GM11168 (cell line): ENCODE data around the gene MAP3K19.
"Not testable (repeated sequence)": the region's sequence is repeated elsewhere in the genome, so short reads cannot be mapped to it uniquely, and the experiment has no call there.

ENCODE experiments used
- in situ Hi-C: fragments of 300-500 bp; cut with MboI; formaldehyde crosslinking; loops from one replicate; pipeline ENCODE4 v1.12.0; 2022; ENCODE audit warnings: low sequenced_read_pairs; ENCODE audit not compliant: unreplicated experiment

Gene MAP3K19

DNA sequence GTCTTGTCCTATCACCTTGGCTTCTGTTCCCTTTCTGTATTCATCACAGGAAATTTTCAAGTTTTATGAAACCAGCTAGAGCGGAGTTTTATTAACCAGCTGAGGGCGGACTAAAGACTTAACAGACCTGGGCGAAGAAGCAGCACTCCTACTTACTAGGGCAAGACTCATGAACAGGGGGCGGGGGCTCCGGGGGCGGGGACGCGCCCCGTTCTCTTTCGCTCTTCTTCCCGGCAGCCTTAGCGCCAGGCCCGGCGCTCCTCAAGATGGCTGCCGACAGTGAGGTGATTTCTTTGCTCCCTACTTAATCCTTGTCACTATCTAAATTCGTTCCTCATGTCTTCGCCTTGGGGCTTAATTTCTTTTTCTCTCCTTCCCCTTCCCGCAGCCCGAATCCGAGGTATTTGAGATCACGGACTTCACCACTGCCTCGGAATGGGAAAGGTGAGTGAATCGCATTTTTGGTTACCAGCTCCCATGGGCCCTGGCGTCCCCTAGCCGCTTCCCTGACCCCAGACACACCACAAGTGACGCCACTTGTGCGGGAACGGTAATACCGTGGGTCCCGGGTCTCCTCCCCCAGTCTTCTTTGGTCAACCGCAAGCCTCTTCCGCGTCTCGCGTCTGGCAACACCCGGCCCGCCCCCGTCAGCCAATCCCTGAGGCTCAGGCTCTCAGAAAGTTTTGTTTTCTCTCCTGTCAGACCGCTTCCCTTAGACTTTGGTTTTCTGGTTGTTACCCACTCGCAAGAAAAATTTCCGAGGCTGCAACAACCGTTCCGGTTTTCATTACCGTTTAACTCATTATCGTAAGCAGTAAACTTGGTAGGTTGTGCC is 5.0 kb upstream of the MAP3K19 start, which contains the start of gene RAB3GAP1:
Gene RAB3GAP1, plus strand, starts transcription at position 251 of the 835 bp plus-strand sequence. Its CDS starts 16 bp downstream, at position 267.
- in situ Hi-C loops: no loop called here

DNA sequence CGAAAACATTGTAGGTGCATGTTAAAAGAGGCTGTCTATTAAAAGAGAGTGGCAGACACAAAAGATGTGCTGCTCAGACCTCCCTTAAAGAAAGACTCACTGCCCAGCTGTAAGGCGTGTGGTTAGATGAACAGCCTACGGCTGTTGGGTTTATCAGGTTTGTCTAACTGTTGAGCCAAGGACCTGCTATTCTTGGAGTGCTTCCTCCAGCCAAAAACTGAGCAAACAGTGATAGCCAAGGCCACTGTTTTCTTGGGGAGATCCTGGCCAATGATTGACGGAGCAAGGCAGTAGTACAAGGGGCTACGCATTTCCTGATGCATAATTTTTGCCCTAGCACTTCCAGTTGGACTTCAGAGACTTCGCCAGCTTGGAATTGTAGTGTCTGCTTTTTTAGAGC is 3.4 kb upstream of the MAP3K19 start:
- in situ Hi-C loops: no loop called here

DNA sequence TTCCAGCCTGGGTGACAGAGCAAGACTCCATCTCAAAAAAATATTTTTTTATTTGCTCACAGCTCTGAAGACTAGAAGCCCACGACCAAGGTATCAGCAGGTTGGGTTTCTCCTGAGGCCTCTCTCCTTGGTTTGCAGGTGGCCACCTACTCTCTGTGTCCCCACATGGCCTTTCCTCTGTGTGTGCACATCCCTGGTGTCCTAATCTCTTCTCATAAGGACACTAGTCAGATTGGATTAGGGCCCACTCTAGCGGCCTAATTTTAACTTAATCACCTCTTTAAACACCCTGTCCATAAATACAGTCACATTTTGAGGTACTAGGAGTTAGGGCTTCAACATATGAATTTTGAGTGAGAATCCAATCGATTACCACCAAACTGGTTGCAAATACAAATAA is 2.9 kb upstream of the MAP3K19 start:
- in situ Hi-C loops: no loop called here

DNA sequence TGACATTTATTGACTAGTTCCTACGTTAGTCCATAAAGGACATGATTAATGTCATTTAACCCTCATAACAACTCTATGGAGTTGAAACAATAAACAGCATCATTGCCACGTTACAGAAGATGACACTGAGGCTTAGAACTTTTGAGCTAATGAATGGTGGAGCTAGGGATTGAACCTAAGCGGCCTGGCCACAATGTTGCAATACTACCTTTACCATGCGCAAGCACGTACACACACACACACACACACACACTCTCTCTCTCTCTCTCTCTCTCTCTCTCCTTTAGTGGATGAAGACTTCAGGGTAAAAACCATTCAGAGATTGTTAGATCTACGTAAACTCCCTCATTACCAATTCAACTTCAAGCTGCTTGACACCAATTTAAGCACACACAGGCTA is 875 bp upstream of the MAP3K19 start:
- in situ Hi-C loops: no loop called here

DNA sequence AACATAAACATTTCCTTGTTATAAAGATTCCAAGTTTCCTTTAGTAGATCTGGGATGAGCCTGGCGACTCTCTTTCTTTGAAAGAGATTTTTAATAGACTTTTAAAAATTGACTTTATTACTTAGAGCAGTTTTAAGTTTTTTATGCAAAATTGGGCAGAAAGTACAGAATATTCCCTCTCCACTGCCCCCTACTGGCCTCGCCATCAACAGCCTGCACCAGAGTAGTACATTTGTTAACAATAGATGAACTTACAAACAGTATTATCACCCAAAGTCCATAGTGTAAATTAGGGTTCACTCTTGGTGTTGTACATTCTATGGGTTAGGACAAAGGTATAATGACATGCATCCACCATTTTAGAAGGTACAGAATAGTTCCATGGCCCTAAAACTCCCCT is 3.9 kb downstream of the MAP3K19 start:
- in situ Hi-C loops: no loop called here

DNA sequence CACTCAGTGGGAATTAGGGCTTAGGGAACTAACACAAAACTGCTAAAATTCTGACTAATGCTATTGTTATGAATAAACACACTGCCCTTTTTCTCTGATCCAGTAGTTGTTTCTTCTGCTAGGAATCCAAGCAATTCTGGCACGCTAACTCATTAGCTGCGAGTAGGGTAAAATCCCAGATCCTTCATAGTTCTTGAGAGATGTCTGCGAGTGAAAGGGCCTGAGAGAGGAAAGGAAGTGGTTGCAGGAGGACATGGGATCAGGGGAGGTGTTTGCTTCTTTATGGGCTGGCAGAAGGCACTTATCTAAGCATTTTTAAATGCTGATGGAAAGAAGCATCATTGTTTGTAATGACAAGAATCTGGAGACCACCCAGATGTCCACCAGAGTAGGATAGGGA is 9.4 kb downstream of the MAP3K19 start:
- in situ Hi-C loops: no loop called here

DNA sequence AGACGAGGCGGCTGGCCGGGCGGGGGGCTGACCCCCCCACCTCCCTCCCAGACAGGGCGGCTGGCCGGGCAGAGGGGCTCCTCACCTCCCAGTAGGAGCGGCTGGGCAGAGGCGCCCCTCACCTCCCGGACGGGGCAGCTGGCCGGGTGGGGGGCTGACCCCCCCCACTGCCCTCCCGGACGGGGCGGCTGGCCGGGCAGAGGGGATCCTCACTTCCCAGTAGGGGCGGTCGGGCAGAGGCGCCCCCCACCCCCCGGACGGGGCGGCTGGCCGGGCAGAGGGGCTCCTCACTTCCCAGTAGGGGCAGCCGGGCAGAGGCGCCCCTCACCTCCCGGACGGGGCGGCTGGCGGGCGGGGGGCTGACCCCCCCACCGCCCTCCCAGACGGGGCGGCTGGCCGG is 14.0 kb downstream of the MAP3K19 start:
- in situ Hi-C loops: not testable (repeated sequence)

DNA sequence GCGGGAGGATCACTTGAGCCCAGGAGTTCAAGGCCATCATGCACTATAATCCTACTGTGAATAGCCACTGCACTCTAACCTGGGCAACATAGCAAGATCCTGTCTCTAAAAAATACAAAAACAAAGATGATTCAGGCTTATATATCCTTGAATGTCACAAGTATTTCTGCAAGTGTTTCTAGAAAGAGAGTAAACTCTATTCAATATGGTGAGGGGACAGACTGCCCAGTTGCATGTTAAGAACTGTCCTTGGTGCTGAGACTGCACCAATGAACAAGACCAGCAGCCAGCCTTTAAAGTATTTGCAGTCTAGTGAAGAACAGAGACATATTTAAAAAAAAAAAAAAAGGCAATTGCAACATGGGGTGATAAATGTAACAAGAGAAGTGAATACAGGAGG is 16.4 kb downstream of the MAP3K19 start:
- in situ Hi-C loops: no loop called here

DNA sequence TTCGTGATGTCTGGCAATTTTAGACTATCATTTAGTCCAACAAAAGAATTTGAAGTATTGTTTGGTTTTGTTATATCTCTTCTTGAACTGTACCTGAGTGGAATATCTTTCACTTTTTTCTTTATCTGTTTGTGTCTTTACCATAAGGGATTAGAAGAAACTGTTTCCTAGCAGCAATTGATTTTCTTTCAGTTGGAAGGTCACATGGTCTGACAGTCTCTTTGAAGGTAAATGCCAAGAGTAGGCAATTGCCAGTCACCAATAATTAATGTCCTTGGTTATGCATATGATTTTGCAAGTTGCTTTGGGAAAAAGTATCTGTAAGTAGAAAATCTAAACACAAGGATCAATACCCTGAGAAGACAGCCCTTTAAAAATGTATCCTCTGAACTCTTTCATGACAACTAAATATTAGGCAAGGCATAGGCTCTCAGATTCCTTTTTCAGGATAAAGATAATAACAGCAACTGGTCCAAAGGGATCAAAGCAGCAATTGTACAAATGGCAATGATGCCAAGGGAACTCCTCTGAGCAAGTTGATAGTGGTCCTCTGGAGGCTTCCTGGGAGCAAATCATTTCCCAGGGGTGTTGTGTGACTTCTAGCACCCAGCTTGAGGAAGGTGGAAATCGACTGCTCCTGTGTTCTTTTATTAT is 17.6 kb downstream of the MAP3K19 start:
- in situ Hi-C loops: no loop called here

DNA sequence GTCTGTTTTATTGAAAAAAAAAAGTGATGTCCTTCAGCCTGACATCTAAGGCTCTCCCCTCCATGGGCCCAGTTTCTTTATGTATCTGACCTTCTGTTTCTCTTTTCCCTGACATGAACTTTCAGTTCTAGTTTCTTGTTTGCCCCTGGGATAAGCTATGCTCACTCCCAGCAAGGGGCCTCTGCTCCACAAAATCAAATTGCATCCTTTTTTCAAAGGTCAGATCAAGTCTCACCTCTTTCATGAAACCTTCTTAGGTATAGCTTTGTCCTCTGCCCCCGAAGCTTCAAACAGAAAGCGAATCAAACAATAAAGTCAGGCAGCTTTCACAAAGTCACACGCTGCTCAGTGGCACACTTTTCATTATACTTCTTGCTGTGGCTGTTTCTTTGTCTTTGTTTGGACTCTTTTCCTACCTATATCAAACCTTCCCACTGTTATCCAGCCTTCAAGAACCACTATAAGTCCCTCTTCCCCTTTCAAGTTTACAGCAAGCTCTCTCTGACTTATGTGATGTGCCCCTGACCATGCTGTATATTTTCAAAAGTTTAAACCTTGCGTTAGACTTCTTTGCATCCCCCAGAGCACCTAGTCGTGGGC is 23.3 kb downstream of the MAP3K19 start:
- in situ Hi-C loops: loop anchor here (25.0 kb wide), 1 partner anchor 688 kb away; no protein-coding TSS in a partner anchor

DNA sequence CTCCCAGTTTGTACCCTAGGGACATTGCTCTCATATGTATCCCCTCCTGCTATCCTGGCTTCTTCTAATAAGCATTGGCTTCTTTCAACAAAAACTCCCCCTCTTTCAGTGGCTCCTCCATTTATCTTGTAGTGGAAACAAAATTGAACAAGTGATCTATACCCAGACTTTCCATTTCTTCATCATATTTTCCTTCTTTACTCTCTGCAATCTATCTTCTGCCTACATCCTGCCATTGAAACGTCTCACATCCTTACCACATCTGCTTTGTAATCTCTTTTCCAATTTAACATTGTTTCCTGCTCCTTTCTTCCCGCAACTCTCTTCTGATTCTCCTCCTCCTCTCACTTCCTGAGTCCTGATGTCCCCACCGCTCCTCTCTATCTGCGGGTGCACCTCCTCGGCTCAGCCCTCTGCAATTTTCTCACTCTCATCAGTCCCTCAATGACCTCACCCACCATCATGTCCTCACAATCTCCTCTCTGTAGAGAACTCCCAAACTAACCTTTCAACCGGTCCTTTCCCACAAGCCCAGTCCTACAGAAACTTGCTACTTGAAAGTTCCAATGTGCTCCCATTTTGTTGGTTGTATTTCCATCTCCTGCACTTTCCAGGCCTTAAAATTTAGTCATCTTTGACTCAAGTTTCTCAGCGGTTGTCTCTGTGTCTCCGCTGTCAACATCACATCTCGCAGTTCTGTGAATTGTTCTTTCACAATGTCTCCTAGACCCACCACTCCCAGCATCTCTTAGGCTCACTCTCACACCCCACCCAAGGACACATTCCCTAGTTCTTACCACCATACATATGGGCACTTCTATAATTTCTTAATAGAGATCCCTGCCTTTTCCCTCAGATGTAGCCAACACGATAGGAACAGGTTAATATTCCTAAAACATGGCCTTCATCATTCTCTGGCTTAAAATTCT is 24.0 kb downstream of the MAP3K19 start:
- in situ Hi-C loops: loop anchor here (25.0 kb wide), 1 partner anchor 689 kb away; no protein-coding TSS in a partner anchor

DNA sequence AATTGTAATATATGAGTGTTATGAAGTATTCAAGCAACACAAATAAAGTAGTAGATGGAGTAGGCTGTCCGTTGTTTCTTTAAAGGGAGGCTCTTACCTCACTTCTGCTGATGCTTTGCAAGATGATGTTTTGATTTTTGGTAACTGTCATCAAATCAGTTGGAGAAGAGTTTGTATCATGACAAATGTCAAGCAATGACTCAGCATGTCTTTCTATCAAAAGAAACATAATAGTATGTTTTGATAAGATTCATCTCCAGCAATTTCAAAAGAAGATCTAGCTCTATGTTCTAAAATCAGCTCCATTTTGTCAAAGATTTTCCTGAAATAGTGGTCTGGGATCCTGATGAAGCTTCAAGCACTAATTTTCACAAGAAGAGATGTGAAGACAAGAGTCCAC is 25.6 kb downstream of the MAP3K19 start:
- in situ Hi-C loops: loop anchor here (25.0 kb wide), 1 partner anchor 691 kb away; no protein-coding TSS in a partner anchor

DNA sequence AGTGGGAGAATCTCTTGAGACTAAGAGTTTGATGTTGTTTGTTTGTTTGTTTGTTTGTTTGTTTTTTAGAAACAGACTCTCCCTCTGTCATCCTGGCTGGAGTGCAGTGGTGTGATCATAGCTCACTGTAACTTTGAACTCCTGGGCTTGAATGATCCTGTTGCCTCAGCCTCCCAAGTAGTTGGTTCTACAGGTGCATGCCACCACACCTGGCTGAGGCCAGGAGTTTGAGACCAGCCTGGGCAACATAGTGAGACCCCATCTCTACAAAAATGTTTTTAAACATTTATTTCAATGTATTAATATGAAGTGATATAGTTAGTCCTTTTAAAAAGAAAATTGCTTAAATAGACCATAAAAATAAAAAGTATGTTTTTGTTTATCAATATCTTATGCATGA is 35.6 kb downstream of the MAP3K19 start:
- in situ Hi-C loops: loop anchor here (25.0 kb wide), 1 partner anchor 701 kb away; no protein-coding TSS in a partner anchor

DNA sequence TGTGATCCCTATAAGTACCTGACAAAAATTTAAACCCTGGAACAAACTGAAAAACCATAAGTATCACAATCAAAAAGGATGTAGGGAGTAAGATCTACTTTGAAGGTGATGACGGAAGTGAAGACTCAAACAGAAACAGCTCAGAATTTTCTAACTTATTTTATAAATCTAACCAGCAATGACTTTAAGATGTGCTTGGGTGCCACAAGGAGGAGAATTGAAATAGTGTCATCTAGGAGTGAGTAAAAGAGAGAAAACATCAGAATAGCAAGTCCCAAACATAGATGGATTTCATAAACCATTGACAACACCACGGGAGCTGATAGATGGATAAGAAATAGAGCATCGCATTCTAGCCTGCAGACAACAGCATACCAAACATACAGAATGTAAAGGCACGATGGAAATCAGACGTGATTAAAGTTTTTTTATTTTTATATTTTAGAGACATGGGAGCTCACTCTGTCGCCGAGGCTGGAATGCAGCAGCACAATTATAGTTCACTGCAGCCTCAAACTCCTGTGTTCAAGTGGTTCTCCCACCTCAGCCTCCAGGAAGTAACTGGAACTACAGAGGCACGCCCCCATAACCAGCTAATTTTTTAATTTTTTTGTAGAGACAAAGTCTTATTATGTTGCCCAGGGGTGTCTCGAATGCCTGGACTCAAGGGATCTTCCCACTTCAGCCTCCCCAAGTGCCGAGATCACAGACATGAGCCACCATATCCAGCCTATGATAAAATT is 36.9 kb downstream of the MAP3K19 start:
- in situ Hi-C loops: loop anchor here (25.0 kb wide), 1 partner anchor 702 kb away; no protein-coding TSS in a partner anchor

DNA sequence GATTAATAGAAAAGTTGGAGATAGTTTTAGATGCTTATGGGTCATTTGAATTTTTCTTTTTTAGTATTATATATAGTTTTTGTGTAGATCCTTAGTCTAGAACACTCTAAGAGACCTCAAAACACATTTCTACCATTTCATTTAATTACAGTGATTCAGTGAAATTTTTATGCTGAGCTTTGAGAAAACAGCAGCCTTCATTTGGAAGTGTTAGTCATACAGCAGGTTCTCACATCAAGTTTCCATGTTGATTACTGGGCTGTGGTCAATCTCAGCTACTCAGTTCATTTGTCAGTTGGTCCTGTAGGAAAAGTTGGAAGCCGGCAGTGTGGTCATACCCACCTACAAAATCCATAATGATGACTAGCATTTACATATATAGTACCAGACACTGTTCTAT is 37.9 kb downstream of the MAP3K19 start:
- in situ Hi-C loops: loop anchor here (25.0 kb wide), 1 partner anchor 703 kb away; no protein-coding TSS in a partner anchor

DNA sequence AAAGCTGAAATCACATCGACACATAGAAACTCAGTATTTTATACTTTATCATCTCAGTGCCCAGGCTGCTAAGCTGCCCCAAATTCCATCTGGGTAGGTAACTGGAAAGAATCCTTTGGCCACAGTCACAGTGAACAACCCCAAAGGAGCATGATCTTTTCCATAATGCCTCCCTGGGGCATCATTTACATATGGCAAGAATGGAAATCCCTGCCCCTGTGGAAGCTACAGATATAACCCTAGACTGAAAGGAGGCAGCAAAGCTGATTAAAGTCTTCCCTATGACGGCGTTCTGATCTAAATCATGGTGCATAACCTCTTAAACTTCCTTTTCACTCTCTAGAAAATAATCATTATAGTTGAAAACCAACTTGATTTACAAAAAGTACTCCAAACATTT is 41.5 kb downstream of the MAP3K19 start:
- in situ Hi-C loops: loop anchor here (25.0 kb wide), 1 partner anchor 707 kb away; no protein-coding TSS in a partner anchor

DNA sequence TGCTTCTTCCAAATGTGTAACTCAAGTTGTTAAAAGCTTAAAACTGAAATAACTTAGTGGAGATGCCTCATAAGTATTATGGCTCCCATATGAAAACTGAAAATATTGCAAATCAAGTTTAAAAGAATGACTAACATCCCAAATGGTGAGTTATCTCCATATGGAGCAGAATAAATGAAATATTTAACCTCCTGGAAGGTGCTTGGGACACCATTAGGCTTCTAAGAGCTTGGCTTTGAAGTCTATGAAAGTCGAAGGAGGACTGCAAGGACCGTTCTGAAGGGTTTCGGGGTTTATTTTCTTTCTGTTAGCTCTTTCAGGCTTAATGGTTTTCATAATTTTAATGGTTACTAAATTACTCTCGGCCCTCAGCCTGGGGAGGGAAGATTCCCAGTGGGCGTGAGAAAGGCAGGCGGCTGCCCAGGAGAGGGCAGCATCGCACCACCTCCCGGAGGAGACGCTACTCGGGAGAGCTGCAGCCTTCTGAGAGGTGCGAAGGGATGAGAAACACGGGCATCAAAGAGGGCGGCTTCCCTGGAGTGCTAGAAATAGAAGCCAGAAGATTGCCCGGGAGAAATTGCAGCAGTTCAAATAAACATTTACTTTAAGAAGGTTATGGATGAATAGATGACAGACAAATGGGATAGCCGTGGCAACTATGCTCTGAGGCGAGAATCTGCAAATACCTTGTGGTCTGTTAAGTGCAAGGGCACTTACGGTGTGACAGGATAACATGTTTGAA is 43.1 kb downstream of the MAP3K19 start:
- in situ Hi-C loops: loop anchor here (25.0 kb wide), 1 partner anchor 708 kb away; no protein-coding TSS in a partner anchor

DNA sequence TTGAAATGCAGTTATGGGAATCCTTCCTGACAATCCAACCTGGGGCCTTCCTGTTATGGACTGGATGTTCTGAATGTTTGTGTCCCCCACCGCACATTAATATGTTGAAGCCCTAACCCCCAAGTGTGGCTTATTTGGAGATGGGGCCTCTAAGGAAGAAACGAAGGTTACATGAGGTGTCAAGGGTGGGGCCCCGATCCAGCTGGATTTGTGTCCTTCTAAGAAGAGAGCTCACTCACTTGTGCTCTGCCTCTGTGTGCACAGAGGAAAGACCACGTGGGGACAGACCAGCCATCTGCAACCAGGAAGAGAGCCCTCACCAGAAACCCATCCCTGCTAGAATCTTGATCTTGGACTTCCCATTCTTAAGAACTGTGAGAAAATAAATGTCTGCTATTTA is 44.4 kb downstream of the MAP3K19 start:
- in situ Hi-C loops: loop anchor here (25.0 kb wide), 1 partner anchor 709 kb away; no protein-coding TSS in a partner anchor
